ENCODE results near the gene CLSTN3.

DNA sequence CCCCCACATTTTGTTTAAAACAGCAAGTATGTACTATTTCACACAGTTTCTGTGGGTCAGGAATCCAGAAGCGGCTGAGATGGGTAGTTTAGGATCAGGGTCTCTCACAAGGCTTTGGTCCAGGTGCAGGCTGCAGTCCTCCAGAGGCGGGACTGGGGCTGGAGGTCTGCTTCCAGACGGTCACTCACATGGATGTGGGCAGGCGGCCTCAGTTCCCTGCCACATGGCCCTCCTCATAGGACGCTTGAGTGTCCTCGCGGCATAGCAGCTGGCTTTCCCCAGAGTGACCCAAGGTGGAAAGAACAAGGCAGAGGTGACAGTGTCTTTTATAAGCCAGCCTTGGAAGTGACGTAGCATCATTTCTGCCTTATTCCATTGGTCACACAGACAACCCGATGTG is 13.3 kb upstream of the CLSTN3 start:
- TF ChIP-seq ZBTB42 (CRISPR knock-in tag; IDR thresholded peaks at IDR 0.05) (no peak), PBX3 (CRISPR knock-in tag; IDR thresholded peaks at IDR 0.05; ENCODE audit: borderline replicate concordance) (no peak), FOXP4 (CRISPR knock-in tag; IDR thresholded peaks at IDR 0.05) (no peak), MTA3 (CRISPR knock-in tag; IDR thresholded peaks at IDR 0.05) (no peak), MED8 (CRISPR knock-in tag; IDR thresholded peaks at IDR 0.05; ENCODE audit: insufficient replicate concordance) (no peak), RNF2 (conservative IDR thresholded peaks at IDR 0.05; ENCODE audit: low read depth) (no peak), ZNF563 (CRISPR knock-in tag; IDR thresholded peaks at IDR 0.05) (no peak)

Measured in HepG2 (cell line).